HG03135 (cell line): ENCODE measurements around the gene RTP5.

Source experiments
- ATAC-seq: cut with Tn5 transposase; IDR thresholded peaks from one replicate; pipeline ENCODE4 v1.9.1; 2021; ENCODE audit warnings: mild to moderate bottlenecking, moderate library complexity; ENCODE audit not compliant: unreplicated experiment

Gene RTP5

GRCh38 chr2:241885946-241886643 is 16.6 kb downstream of the RTP5 start:
- ATAC-seq: no peak

- ATAC-seq: no peak
Measured at GRCh38 chr2:241886840-241887447, 17.4 kb downstream of the RTP5 start.

- ATAC-seq: no peak
Measured at GRCh38 chr2:241887806-241888522, 18.4 kb downstream of the RTP5 start.

- no peak for ATAC-seq
Measured at GRCh38 chr2:241888641-241889040, 19.1 kb downstream of the RTP5 start.

GRCh38 chr2:241890524-241891235 is 21.2 kb downstream of the RTP5 start:
- no peak for ATAC-seq

GRCh38 chr2:241891315-241891987 is 21.9 kb downstream of the RTP5 start:
- ATAC-seq: no peak

- no peak for ATAC-seq
Measured at GRCh38 chr2:241891988-241892298, 22.4 kb downstream of the RTP5 start.

GRCh38 chr2:241892299-241893137 is 23.0 kb downstream of the RTP5 start:
- ATAC-seq: no peak

- ATAC-seq: no peak
Measured at GRCh38 chr2:241893265-241893664, 23.7 kb downstream of the RTP5 start.

- ATAC-seq: no peak
Measured at GRCh38 chr2:241894056-241894641, 24.6 kb downstream of the RTP5 start.

GRCh38 chr2:241894681-241895426 is 25.3 kb downstream of the RTP5 start:
- no peak for ATAC-seq

GRCh38 chr2:241895427-241895711 is 25.8 kb downstream of the RTP5 start:
- no peak for ATAC-seq

- ATAC-seq: no peak
Measured at GRCh38 chr2:241895712-241896641, 26.4 kb downstream of the RTP5 start.

GRCh38 chr2:241896746-241897201 is 27.2 kb downstream of the RTP5 start:
- no peak for ATAC-seq

- no peak for ATAC-seq
Measured at GRCh38 chr2:241897231-241897916, 27.8 kb downstream of the RTP5 start.

- ATAC-seq: no peak
Measured at GRCh38 chr2:241898463-241899270, 29.1 kb downstream of the RTP5 start.
